Activated CD8-positive, alpha-beta memory T cell treated with anti-CD3 and anti-CD28 coated beads for 48 hours (primary cell): Measurements from ENCODE around the gene EFL1.

ENCODE experiments used
- DNase-seq, 3 experiments: peaks; one replicate each; pipeline ENCODE4 v3.0.0-alpha.2; 2020; ENCODE audit warnings: low read depth in 2 of 3, low spot score in 2 of 3

The EFL1 gene

DNA sequence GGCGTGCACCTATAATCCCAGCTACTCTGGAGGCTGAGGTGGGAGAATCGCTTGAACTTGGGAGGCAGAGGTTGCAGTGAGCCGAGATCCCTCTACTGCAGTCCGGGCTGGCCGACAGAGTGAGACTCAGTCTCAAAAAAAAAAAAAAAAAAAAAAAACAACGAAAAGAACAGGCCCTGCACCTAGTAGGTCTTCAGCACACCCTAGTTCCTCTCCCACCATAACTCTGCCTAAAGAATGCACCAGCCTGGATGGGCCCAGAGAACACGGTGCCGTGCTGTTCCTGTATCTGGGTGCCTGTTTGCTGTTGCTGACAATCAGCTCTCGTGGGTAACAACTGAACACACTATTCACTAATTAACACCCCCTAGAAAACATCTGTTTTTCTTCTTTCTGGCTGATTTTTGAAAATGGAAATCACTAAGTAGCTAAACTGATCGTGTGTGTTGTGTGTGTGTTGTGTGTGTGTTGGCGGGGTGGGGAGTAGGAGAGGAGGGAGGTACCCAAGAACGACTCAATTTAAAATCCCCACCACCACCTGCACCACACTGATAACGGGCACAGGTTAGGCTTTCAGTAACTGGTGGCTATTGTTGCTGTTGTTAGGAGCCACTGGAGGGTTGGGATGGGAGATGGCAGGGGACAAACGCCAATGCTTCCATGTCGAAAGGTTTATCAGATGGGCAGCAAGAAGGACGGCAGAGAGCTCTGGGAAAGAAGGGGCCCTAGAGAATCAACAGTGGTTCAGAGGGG lies 176.1 kb downstream of the EFL1 start:
- no peak for DNase-seq

DNA sequence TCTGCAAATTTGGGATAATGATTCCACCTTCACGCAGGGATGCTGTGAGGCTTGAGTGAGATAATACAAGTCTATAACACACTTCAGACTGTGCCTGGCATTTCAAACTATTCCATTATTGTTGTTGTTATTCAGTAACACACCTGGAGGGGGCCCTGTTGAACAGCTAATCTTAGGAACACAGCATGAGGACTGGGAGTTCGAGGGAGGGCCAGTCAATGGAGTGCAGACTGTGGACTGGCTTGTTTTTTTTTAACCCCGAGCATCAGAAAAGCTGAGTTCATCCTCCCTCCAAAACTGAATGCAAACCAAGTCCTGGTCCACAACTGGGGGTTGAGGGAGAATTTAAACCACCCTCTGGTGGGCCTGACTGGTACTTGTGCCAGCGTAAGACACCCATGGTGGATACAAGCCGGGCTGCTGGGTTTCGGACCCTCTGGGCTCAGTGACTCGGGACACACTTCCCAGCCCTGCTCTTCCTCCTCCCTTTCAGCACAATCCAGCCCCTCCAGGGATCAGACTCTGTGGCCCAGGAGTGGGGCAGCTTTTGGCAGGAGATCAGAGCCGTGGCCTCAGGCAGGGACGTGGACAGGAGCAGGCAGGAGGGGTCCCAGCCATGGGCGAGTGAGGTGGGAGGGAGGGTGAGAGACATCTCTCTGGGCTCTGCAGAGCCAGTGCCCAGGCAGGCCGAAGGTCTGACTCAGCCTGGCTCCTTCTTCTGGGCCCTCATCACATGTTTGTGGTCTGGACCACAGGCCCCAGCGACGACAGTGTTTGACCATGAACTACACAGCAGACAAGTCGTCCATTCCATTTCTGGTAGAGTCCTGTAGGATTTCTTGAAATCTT lies 180.4 kb downstream of the EFL1 start:
- no peak for DNase-seq

DNA sequence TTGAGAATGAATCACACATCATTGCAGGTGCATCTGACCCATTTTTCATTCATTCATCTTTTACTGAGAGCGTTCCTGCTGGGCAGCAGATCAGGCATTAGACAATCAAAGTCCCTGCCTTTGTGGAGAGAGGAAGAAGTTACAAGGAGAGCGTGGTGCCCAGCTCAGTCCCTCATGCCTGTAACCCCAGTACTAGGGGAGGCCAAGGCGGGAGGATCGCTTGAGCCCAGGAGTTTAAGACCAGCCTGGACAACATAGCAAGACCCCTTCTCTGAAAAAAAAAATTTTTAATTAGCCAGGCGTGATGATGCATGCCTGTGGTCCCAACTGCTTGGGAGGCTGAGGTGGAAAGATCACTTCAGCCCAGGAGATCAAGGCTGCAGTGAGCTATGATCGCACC lies 181.8 kb downstream of the EFL1 start:
- DNase-seq: no peak
